HCT116 (cell line): ENCODE measurements around the gene CISD3.

Experiments
- CTCF ChIP-seq, 3 experiments: fragments of 200-600 bp in 1 of 3; sonication (generic) in 1 of 3; IDR thresholded peaks in 2 of 3; conservative IDR thresholded peaks in 1 of 3; 2 replicates each; pipeline ENCODE4 v1.5.1; 2012 to 2017; ENCODE audit warnings: low read depth in 2 of 3, low read length in 2 of 3, antibody characterized with exemption in 1 of 3, borderline replicate concordance in 1 of 3, control low read depth in 1 of 3, mild to moderate bottlenecking in 1 of 3, mixed read lengths in 1 of 3, mixed run types in 1 of 3, moderate library complexity in 1 of 3; ENCODE audit not compliant: insufficient read depth in 1 of 3
- EZH2 ChIP-seq: fragments of 200-600 bp; sonication (generic); IDR thresholded peaks from 2 replicates; pipeline ENCODE4 v1.6.1; 2017; ENCODE audit warnings: antibody characterized with exemption, mixed run types
- POLR2AphosphoS5 ChIP-seq: IDR thresholded peaks from 2 replicates; pipeline ENCODE4 v1.6.1; 2011; ENCODE audit warnings: mild to moderate bottlenecking, low read depth, low read length, moderate library complexity
- RAD21 ChIP-seq: IDR thresholded peaks from 2 replicates; pipeline ENCODE4 v1.6.1; 2012; ENCODE audit warnings: low read depth, mild to moderate bottlenecking

- TF ChIP-seq CTCF (IDR thresholded peaks at IDR 0.05 in 2 of 3, conservative IDR thresholded peaks at IDR 0.05 in 1 of 3; ENCODE audit: borderline replicate concordance in 1 of 3, insufficient read depth in 1 of 3, low read depth in 2 of 3, low read length in 2 of 3) (no peak), EZH2 (no peak), RAD21 (no peak), POLR2AphosphoS5 (no peak)
Measured at GRCh38 chr17:38748892-38749222, 18.7 kb downstream of the CISD3 start.
